Dermis blood vessel endothelial cell (primary cell): Measurements from ENCODE around the gene JSRP1. TPM values are rescaled to one million over a fixed set of nuclear protein-coding genes. Genes with fewer than 3 reads are reported as not detected.

ENCODE experiments used
- DNase-seq: peaks from one replicate; pipeline ENCODE4 v3.0.0; 2010
- total RNA-seq: library from RNA; depleted of rRNA; stranded (reverse); fragments of >200 nt; gene quantifications from 2 replicates; pipeline ENCODE4 v1.2.3, GENCODE V29; 2014

JSRP1 gene
- total RNA-seq, 1 donor from 2014 or later = 0.17 TPM

- peak; percentile 50 for DNase-seq
These were observed 9.3 kb downstream of the JSRP1 start for GRCh38 chr19:2246801-2247361.

GRCh38 chr19:2246014-2246620, 10.1 kb downstream of the JSRP1 start:
- no peak for DNase-seq

DNA sequence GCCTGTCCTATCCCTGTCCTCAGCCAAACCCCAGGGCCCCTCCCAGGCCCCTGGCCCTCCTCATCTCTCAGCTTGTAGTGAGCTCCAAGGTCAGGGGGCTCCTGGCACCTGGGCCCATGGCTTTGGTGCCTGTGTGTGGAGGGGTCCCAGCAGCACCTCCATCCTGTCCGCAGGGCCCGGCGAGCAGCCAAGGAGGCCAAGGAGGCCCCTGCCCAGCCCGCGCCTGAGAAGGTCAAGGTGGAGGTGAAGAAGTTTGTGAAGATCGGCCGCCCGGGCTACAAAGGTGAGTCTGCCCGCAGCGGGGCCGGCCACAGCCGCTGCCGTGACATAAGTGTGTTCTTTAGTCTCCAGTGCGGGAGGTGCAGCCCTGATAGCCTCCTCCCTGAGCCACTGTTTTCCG, 10.9 kb downstream of the JSRP1 start:
- no peak for DNase-seq

DNA sequence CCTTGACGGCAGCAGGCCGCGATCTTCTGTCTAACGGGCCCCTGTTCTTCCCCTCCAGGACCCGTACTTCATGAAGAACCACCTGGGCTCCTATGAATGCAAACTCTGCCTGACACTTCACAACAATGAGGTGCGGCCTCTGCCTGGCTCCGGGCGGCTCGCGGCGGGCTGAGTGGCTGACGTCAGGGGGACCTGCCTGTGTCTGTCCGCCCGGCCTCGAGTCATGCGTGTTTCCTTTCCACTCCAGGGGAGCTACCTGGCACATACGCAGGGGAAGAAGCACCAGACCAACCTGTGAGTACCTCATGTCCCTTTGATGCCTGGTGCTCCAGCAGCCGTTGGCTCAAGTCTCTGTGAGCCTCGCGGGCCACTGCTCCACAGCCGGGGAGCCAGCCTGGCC, 11.7 kb downstream of the JSRP1 start:
- DNase-seq = no peak

GRCh38 chr19:2244125-2244411, 12.1 kb downstream of the JSRP1 start:
- DNase-seq = no peak

DNA sequence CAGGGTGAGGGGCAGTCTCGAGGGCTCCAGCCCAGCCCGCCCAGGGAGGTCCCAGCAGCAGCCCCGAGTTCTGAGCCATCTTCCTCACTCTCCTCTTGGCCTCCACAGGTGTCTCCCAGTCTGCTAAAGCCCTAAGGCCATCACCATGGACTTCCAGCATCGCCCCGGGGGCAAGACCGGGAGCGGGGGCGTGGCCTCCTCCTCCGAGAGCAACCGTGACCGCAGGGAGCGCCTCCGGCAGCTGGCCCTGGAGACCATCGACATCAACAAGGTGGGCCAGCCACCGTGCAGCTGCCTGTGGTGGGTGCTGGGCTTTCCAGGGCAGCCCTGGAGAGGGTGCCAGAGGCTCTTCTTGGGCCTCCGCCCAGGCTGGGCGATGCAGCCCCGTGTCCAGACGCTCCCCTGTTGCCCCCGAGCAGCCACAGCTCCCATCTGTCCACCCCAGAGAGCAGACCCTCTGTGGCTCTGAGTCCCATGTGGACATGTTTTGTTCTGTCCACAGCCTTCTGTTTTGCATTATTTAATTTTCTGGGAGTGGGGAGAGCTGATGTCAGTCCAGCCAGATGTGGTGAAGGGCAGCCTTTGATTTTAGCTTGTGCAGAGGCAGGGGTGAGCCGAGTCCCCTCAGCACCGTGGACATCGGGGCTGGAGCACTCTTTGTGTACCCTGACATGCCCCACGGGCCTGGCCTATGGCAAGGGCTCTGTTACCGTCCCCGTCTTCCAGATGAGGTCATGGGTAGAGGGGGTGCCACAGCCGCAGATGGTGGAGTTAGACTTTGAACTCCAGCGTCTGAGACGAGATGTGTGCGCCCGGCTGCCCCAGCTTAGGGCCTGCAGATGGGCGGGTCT, 12.7 kb downstream of the JSRP1 start:
- DNase-seq = no peak

DNA sequence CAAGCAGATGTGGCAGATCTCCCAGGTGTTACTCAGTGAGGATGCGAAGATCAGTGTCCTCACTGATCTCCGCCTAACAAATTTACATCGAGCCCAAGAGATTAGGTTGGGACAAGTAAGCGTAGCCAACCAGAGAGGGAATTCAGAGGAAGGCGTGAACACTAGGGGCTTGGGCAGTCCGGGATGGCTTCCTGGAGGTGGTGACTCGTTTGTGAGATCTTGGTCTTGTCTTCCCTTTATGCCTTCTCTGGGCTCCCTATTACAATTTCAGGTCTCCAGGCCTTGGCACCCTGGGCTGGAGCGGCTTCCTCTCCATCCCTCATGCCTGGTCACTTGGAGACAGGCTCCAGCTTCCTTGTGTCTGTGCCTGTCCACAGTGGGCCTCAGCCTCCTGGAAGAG, 13.4 kb downstream of the JSRP1 start:
- DNase-seq = no peak

- no peak for DNase-seq
These were observed 14.1 kb downstream of the JSRP1 start for GRCh38 chr19:2242092-2242537.

- DNase-seq = no peak
These were observed 15.1 kb downstream of the JSRP1 start for GRCh38 chr19:2240881-2241760.

DNA sequence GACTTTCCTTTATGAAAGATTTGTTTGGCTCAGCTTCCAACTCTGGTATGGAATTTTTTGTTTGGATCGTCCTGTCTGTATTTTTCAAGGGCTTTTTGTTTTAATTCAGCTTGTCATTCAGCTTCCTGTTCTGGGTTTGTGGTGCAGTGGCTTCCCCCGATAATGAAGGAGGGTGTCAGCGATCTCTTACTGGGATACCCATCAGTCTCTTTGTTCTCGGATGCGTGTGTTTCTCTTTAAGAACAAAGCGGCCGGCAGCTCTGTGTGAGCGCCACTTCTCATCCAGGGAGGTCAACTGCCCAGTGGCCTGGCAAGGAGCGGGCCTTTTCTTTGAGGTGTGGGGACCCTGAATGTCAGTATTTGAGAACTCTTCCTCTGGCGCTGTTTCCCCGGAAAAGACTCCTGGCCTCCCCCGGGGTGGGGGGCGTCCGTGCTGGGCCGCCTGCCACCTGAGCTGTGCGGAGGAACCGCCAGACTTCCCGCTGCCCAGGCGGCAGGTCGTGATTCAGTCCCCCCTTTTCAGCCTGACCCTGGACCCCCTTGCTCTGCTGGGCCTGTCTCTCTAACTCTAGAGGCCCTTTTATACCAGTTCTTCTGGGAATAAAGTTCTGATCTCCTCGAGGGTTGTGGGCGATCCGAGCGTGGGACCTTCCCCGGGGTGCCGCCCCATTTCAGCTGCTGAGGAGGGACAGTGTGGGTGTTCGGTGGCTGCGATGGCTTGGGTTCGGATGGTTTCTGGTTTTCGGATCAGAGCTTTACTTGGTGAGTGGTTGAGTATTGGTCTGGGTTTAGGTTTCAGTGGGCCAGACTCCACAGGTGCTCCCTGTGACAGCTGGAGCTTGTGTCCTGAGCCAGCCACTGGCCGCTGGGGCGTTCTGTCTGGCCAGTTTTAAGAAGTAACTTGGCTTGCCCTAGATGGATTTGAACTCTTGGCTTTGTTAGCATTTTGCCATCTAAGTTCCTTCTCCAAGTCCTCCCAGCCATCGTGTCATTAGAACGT, 16.1 kb downstream of the JSRP1 start:
- DNase-seq = peak; percentile 85

- DNase-seq = no peak
These were observed 17.0 kb downstream of the JSRP1 start for GRCh38 chr19:2239173-2239572.

DNA sequence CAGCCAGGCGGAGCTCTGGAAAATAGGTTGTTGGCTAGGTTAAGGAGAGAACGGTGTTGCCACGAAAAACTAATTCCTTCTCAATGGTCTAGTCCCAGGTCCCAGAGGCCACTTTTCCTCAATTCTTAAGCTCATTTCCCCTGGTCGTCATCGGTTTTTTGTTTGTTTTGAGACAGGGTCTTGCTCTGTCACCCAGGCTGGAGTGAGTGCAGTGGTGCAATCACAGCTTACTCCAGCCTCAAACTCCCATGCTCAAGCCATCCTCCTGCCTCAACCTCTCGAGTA, 18.4 kb downstream of the JSRP1 start:
- no peak for DNase-seq

- no peak for DNase-seq
These were observed 19.0 kb downstream of the JSRP1 start for GRCh38 chr19:2237051-2237868.

DNA sequence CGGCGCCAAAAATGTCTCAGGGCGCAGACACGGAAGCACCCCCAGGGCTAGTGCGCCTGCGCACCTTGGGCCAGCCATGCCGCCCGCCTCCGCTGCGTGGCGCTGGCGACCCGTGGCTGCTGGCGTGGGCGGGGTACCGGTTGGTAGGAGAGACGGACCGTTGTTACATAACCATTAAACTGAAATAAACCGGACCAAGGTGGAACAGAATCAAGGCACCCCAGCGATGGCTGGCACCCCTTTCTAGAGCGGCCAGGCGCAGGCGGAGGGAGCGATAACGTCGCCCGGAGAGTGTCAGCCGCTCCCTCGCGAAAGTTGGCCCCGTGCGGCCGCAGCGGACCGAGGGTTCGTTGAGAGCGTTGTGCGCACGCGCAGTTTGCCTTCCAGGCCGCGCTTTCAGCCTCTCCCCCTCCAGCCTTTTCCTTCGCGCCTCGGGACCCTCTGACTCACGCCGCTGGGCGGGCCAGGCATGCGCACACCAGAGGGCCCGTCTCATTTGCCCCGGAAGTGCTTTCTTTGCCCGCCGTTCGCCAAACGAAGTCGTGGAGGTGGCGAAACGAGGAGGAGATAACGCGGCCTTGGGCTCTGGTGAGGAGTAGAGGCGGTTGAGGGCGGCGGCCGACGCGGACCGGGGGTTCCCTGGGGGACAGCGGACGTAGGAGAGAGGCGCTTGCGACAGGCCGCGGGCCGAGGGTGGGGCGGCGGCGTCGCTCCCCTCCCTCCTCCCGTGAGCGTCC, 19.7 kb downstream of the JSRP1 start, which contains the start of the genes PLEKHJ1 and SF3A2:
PLEKHJ1 (minus strand) TSS at position 16 of the 737 bp plus-strand sequence. CDS start 81 bp downstream, outside the sequence.
SF3A2 (plus strand) TSS at position 511 of the 737 bp plus-strand sequence. CDS start 6,595 bp downstream, outside the sequence.
- peak; percentile 98 for DNase-seq

- DNase-seq = no peak
These were observed 20.2 kb downstream of the JSRP1 start for GRCh38 chr19:2236064-2236313.

DNA sequence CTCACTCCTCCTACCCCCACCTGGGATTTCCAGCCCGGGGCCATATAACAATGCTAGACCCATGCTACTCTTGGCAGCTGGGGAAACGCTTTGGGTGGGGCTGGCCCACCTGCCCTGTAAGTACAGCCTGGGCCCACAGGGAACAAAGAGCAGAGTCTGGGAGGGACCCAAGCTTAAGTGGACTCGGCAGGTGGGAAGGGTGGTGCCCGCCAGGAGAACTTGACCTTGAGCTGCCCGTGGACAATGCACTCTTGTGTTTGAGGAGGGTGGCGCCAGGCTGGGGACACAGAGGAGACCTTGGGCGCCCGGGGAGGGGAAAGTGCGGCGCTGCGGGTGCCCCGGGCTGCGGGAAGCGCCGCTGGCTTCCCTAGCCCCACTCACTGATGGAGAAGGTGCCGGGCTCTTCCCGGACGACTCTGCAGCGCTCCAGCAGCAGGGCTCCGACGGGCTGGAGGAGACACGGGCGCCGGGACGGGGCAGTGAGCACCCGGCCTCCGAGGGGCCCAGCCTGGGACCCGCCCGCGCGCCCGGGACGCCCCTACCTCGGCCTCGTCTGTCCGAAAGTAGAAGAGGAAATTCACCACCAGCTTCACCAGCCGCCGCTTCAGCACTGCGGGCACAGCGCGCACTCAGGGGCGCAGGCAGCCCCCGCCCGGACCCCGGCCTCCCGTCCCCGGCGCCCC, 20.7 kb downstream of the JSRP1 start:
- DNase-seq = peak; percentile 30

- DNase-seq = no peak
These were observed 21.2 kb downstream of the JSRP1 start for GRCh38 chr19:2234996-2235380.

GRCh38 chr19:2233601-2234280, 22.5 kb downstream of the JSRP1 start:
- DNase-seq = no peak
